NCI-H2227 (cell line): ENCODE measurements around the gene MIA.
"Not testable (repeated sequence)": the region's sequence is repeated elsewhere in the genome, so short reads cannot be mapped to it uniquely, and the experiment has no call there.

Source experiments
- DNase-seq: peaks from one replicate; lab custom pipeline; 2025; ENCODE audit not compliant: unreplicated experiment; lab: John Stamatoyannopoulos, UW

MIA gene

GRCh38 chr19:40750058-40750873 is 25.1 kb upstream of the MIA start, which contains the start of gene ACTMAP:
Gene ACTMAP, minus strand, starts transcription at chr19:40750477. Its CDS starts 674 bp downstream, at chr19:40749803.
- peak; percentile 100 for DNase-seq

- peak; percentile 100 for DNase-seq
Measured at GRCh38 chr19:40750874-40751537, 24.3 kb upstream of the MIA start, which contains the start of gene SNRPA. Gene SNRPA, plus strand, starts transcription at chr19:40751203. Its CDS starts 206 bp downstream, at chr19:40751409.

GRCh38 chr19:40752257-40752781 is 23.0 kb upstream of the MIA start:
- no peak for DNase-seq

- no peak for DNase-seq
Measured at GRCh38 chr19:40754611-40755247, 20.6 kb upstream of the MIA start.

GRCh38 chr19:40755248-40755624 is 20.1 kb upstream of the MIA start:
- no peak for DNase-seq

GRCh38 chr19:40755791-40756190 is 19.5 kb upstream of the MIA start:
- no peak for DNase-seq

- DNase-seq = no peak
Measured at GRCh38 chr19:40756502-40757110, 18.7 kb upstream of the MIA start.

GRCh38 chr19:40758491-40758890 is 16.8 kb upstream of the MIA start:
- no peak for DNase-seq

GRCh38 chr19:40759352-40759751 is 16.0 kb upstream of the MIA start:
- no peak for DNase-seq

- no peak for DNase-seq
Measured at GRCh38 chr19:40762754-40763470, 12.4 kb upstream of the MIA start.

GRCh38 chr19:40763526-40763925 is 11.8 kb upstream of the MIA start:
- no peak for DNase-seq

GRCh38 chr19:40763963-40764362 is 11.4 kb upstream of the MIA start:
- no peak for DNase-seq

- DNase-seq = not testable (repeated sequence)
Measured at GRCh38 chr19:40766385-40766784, 8.9 kb upstream of the MIA start.

GRCh38 chr19:40768869-40769268 is 6.5 kb upstream of the MIA start:
- DNase-seq = no peak

GRCh38 chr19:40771101-40771862 is 4.0 kb upstream of the MIA start:
- not testable (repeated sequence) for DNase-seq

GRCh38 chr19:40775632-40776022 is 306 bp downstream of the MIA start:
- no peak for DNase-seq

GRCh38 chr19:40776364-40776763 is 1.0 kb downstream of the MIA start:
- no peak for DNase-seq

GRCh38 chr19:40776932-40777644 is 1.8 kb downstream of the MIA start:
- DNase-seq = peak; percentile 99

- DNase-seq = no peak
Measured at GRCh38 chr19:40777645-40777936, 2.3 kb downstream of the MIA start.
